SH-SY5Y (cell line): Measurements from ENCODE around the gene LRRC8D.

ENCODE experiments used
- GATA2 ChIP-seq: IDR thresholded peaks from 2 replicates; pipeline ENCODE4 v1.6.1; 2011; ENCODE audit warnings: mild to moderate bottlenecking, low read depth, low read length
- GATA3 ChIP-seq: IDR thresholded peaks from 2 replicates; pipeline ENCODE4 v1.6.1; 2011; ENCODE audit warnings: low read depth, mild to moderate bottlenecking, low read length, moderate library complexity

Gene LRRC8D

GRCh38 chr1:89820422-89821321 is at the start of gene LRRC8D:
Gene LRRC8D, plus strand, starts transcription at chr1:89821032. Its CDS starts 112,037 bp downstream, at chr1:89933069.
- TF ChIP-seq GATA2, result no peak
- TF ChIP-seq GATA3, result no peak

- TF ChIP-seq GATA3, result no peak
- no peak for TF ChIP-seq GATA2
Measured at GRCh38 chr1:89771991-89772560, 48.8 kb upstream of the LRRC8D start.

GRCh38 chr1:89779151-89779940 is 41.5 kb upstream of the LRRC8D start:
- TF ChIP-seq GATA3, result no peak
- no peak for TF ChIP-seq GATA2

GRCh38 chr1:89780721-89781120 is 40.1 kb upstream of the LRRC8D start:
- TF ChIP-seq GATA3 (peak; percentile 66), GATA2 (peak; percentile 72)

GRCh38 chr1:89781494-89782126 is 39.2 kb upstream of the LRRC8D start:
- no peak for TF ChIP-seq GATA2
- TF ChIP-seq GATA3, result no peak

GRCh38 chr1:89786628-89787214 is 34.1 kb upstream of the LRRC8D start:
- no peak for TF ChIP-seq GATA3
- no peak for TF ChIP-seq GATA2

- no peak for TF ChIP-seq GATA2
- no peak for TF ChIP-seq GATA3
Measured at GRCh38 chr1:89790592-89790991, 30.2 kb upstream of the LRRC8D start.

GRCh38 chr1:89791064-89791726 is 29.6 kb upstream of the LRRC8D start:
- TF ChIP-seq GATA3 (no peak), GATA2 (no peak)

- TF ChIP-seq GATA2, result no peak
- no peak for TF ChIP-seq GATA3
Measured at GRCh38 chr1:89794406-89794805, 26.4 kb upstream of the LRRC8D start.

GRCh38 chr1:89799495-89799894 is 21.3 kb upstream of the LRRC8D start:
- TF ChIP-seq GATA3, result no peak
- TF ChIP-seq GATA2, result no peak

GRCh38 chr1:89800022-89800655 is 20.7 kb upstream of the LRRC8D start:
- TF ChIP-seq GATA3 (no peak), GATA2 (no peak)

GRCh38 chr1:89800718-89801117 is 20.1 kb upstream of the LRRC8D start:
- TF ChIP-seq GATA2 (no peak), GATA3 (no peak)

- TF ChIP-seq GATA3, result no peak
- TF ChIP-seq GATA2, result no peak
Measured at GRCh38 chr1:89802051-89802450, 18.8 kb upstream of the LRRC8D start.

GRCh38 chr1:89802841-89803240 is 18.0 kb upstream of the LRRC8D start:
- TF ChIP-seq GATA2 (no peak), GATA3 (no peak)
